Right renal cortex interstitium (tissue), 3 donors: ENCODE results near the gene SMIM23. TPM values are rescaled to one million over a fixed set of nuclear protein-coding genes. Genes with fewer than 3 reads are reported as not detected.

ENCODE experiments used
- DNase-seq, 3 donors: peaks; one replicate each; pipeline ENCODE4 v3.0.0-alpha.2; 2013; ENCODE audit warnings: low read depth in 3 of 3, low spot score in 2 of 3
- polyA plus RNA-seq, 3 donors: library from polyadenylated mRNA; unstranded; fragments of 120-200 nt; gene quantifications; one replicate each; pipeline ENCODE4 v1.2.1, GENCODE V29; 2013; ENCODE audit not compliant: insufficient read length in 3 of 3

The SMIM23 gene
- polyA plus RNA-seq, 3 donors: not detected

DNA sequence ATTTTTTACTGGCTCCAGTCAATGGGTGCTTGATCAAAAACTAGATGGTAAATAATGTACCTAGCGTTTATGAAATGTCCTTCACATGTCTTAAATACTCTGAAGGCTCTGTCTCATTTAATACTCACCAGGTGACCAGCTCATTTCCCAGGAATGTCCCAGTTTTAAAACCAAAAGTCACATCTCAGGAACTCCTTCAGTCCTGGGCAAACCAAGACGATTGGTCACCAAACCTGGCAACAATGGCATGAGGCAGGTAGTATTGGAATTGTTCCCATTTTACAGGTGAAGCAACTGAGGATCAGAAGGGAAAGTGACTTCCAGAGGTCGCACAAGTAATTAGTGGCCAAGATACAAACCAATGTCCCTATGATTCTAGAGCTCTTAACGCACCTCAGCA is 27.7 kb downstream of the SMIM23 start:
- DNase-seq: no peak

DNA sequence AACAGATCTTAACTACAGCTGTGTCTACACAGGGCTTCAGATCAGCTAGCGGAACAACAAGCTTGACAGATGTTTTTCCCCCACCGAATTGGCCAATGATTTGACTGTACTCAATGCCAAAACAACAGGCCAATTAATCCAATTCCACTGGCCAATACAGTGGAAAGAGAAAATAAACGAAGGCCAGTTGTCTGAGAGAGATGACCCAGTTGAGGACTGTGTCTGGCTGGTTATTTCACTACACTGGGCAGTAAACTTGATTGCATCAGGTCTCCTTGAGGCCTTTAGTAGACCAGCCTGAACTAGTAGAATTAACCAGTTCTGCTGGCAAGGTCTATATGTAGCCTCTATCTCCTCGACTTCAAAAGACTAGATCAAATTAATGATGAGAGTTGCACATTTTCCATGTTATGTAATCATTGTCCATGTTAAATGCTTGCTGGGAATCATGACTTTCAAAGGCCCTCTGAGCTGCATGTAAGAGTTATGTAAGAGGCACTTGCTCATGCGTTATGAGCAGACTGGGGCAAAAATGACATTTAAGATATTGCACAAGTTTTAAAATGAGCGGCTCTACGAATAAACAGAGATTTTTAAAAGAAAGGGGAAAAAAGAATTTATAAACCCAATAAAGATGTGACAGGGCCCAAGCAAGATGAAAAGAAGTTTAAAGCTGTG is 28.3 kb downstream of the SMIM23 start:
- no peak for DNase-seq

- DNase-seq: no peak
Observed at GRCh38 chr5:171816666-171817065, 31.0 kb downstream of the SMIM23 start.

DNA sequence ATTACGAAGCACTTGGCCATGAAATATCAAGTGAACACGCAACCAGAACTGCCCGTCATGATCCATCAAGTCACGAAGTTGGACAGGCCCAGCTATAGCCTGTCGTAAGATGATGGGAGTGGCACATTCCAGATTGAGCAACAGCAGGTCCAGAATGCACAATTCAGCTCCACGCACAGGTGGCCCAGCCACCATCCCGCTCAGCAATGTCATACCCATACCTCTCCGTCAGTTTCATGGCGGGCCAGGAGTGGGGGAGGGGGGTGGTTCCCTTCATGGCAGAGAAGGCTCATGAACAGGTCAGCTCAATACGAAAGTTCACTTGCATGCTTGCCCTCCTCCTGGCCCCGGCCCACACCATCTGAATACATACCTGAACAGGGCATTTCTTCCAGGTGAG is 34.9 kb downstream of the SMIM23 start:
- DNase-seq: no peak

GRCh38 chr5:171821286-171821685 is 35.7 kb downstream of the SMIM23 start:
- DNase-seq: no peak

- no peak for DNase-seq
Observed at GRCh38 chr5:171823269-171823668, 37.7 kb downstream of the SMIM23 start.

DNA sequence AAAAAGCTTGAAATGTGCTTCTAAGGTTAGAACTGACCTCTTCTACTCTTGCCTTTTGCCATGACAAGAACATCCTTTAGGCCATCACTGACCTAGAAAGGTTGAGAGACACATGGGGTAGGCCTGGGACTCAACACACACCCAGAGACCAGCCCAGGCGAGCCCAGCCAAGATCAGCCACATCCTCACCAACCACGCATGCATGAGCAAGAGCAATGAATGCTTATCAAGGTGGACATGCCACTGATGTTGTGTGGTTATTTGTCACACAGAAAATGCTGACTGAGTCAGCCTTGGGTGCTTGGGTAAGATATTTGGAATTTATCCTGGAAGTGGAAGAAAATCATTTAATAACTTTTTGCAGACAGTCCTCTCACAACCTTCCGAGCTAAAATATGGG is 39.4 kb downstream of the SMIM23 start:
- no peak for DNase-seq

DNA sequence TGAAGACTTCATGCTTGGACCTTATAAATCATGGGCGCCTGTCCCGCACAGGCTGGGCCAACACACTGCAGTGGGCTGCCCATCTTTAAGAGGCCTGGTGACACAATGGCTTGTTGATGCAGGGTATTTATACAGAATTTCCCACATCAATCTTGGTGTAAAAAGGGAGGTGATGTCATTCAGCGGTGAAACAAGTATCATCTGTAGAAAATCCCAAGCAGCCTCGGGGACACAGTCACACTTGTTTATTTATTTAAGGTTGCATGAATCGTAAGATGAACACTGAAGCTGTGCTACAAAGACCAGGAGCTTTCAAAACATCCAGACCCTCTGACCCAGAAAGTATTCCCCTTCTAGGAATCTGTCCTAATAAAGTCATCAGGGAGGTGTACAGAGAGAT is 40.5 kb downstream of the SMIM23 start:
- DNase-seq: no peak

- DNase-seq: no peak
Observed at GRCh38 chr5:171827162-171827561, 41.5 kb downstream of the SMIM23 start.

GRCh38 chr5:171830686-171831085 is 45.1 kb downstream of the SMIM23 start:
- no peak for DNase-seq

GRCh38 chr5:171832775-171833174 is 47.2 kb downstream of the SMIM23 start:
- DNase-seq: no peak

GRCh38 chr5:171834461-171834860 is 48.8 kb downstream of the SMIM23 start:
- DNase-seq: no peak

DNA sequence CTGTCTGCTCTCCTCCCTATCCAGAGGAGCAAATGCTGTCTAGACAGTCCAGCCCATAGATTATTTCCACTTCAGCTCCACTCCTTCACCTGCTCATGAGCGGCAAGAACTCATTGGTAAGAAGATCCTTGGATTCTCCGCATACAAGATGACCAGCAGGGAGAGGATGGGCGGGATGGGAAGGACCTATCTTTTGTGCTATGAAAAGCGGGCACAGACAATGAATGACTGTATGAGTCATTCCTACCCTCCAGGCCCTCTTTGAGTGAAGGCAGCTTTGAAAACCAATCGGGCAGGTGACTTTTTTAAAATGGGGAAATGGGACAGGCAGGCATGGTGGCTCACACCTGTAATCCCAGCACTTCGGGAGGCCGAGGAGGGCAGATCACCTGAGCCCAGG is 49.4 kb downstream of the SMIM23 start:
- no peak for DNase-seq

- no peak for DNase-seq
Observed at GRCh38 chr5:171837522-171837921, 51.9 kb downstream of the SMIM23 start.

DNA sequence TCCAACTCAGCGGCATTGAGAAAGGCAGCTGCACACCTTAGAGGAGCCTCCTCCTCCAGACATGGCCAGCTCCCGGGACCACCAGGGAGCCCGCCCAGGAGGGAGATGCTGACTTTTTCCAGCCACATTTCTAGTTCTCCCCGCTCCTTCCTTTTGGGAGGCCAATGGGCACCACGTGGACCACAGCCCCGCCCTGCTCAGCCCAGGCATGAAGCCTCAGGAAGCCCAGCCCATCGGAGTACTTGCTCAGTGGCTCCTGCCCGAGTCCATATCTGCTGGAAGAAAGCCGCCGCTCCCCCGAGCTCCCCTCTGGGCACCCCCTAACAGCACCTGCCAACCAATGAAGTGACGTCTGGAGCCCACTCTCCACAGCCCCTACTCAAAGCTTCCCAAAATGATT is 52.4 kb downstream of the SMIM23 start:
- no peak for DNase-seq

- DNase-seq: no peak
Observed at GRCh38 chr5:171839112-171839511, 53.5 kb downstream of the SMIM23 start.

- no peak for DNase-seq
Observed at GRCh38 chr5:171840066-171840465, 54.4 kb downstream of the SMIM23 start.

Other genes with a start within 250 kb of the SMIM23 start
- gene FBXW11, start 220.8 kb downstream of the SMIM23 start, polyA plus RNA-seq: 10 to 100 TPM; 59.8 to 61.3 (median 60.0) TPM